H1 (cell line): ENCODE results near the gene CADM1. TPM values are rescaled to one million over a fixed set of nuclear protein-coding genes. Genes with fewer than 3 reads are reported as not detected.
A peak's percentile ranks its signal among the peaks of the same experiment; 100 is the strongest.

Experiments
- CTCF ChIA-PET: fragments of 300-600 bp; sonication (Branson Sonifier 250); formaldehyde crosslinking; loops from one replicate; lab custom pipeline; 2021; ENCODE audit not compliant: partially characterized antibody; lab: Charles Lee
- POLR2A ChIA-PET: fragments of 300-600 bp; sonication (Branson Sonifier 250); formaldehyde crosslinking; loops from one replicate; lab custom pipeline; 2021; ENCODE audit warnings: inconsistent platforms; ENCODE audit not compliant: partially characterized antibody; lab: Charles Lee
- DNase-seq, 2 experiments: peaks; one replicate each; pipeline versions ENCODE4 v3.0.0 to v3.0.0-alpha.2; 2010 to 2022; ENCODE audit warnings: low spot score in 2 of 2, low read depth in 1 of 2, mixed read lengths in 1 of 2
- FAIRE-seq: peaks from 2 replicates; lab custom pipeline; 2011; peaks lifted over from hg19 to GRCh38; lab: Jason Lieb, UNC
- H2AFZ ChIP-seq: 2 replicates; pipeline ENCODE4 v1.8.1; 2012; ENCODE audit warnings: low read length, inconsistent platforms
- H2AK5ac ChIP-seq: 2 replicates; pipeline ENCODE4 v1.6.1; 2013; ENCODE audit warnings: low read depth, low read length
- H2BK120ac ChIP-seq: replicated peaks from 2 replicates; pipeline ENCODE3; 2013; ENCODE audit warnings: low read depth, low read length, inconsistent platforms
- H2BK12ac ChIP-seq: 2 replicates; pipeline ENCODE4 v1.6.1; 2013; ENCODE audit warnings: low read depth, low read length
- H2BK15ac ChIP-seq: 2 replicates; pipeline ENCODE4 v1.6.1; 2013; ENCODE audit warnings: low read length
- H2BK20ac ChIP-seq: 2 replicates; pipeline ENCODE4 v1.6.1; 2013; ENCODE audit warnings: low read length
- H2BK5ac ChIP-seq: 2 replicates; pipeline ENCODE4 v1.6.1; 2013; ENCODE audit warnings: low read depth, low read length
- H3K14ac ChIP-seq: 2 replicates; pipeline ENCODE4 v1.6.1; 2013; ENCODE audit warnings: inconsistent platforms; ENCODE audit not compliant: insufficient read length
- H3K18ac ChIP-seq: 2 replicates; pipeline ENCODE4 v1.6.1; 2013; ENCODE audit warnings: low read length; ENCODE audit errors: extremely low read depth
- H3K23ac ChIP-seq: 2 replicates; pipeline ENCODE4 v1.6.1; 2013; ENCODE audit warnings: inconsistent platforms; ENCODE audit not compliant: insufficient read length
- H3K23me2 ChIP-seq: 2 replicates; pipeline ENCODE4 v1.6.1; 2013; ENCODE audit warnings: low read depth, low read length
- H3K27ac ChIP-seq: 2 replicates; pipeline ENCODE4 v1.6.1; 2011; ENCODE audit warnings: low read depth, low read length, inconsistent platforms
- H3K27me3 ChIP-seq, 4 experiments: replicated peaks in 1 of 4; 1 replicate in 1 of 4; 2 replicates in 3 of 4; pipeline versions ENCODE4 v1.6.1 to v1.8.1; 2011 to 2013; ENCODE audit warnings: low read length in 3 of 4, mild to moderate bottlenecking in 3 of 4, inconsistent platforms in 2 of 4, mixed read lengths in 2 of 4, moderate library complexity in 1 of 4; ENCODE audit not compliant: control insufficient read depth in 3 of 4, insufficient read depth in 3 of 4; ENCODE audit errors: extremely low read depth in 1 of 4
- H3K36me3 ChIP-seq, 4 experiments: 2 replicates each; pipeline versions ENCODE4 v1.6.1 to v1.8.1; 2011 to 2013; ENCODE audit warnings: mild to moderate bottlenecking in 4 of 4, low read length in 3 of 4, moderate library complexity in 2 of 4, control low read depth in 1 of 4, inconsistent platforms in 1 of 4; ENCODE audit not compliant: insufficient read depth in 4 of 4, control insufficient read depth in 2 of 4
- H3K4ac ChIP-seq: replicated peaks from 2 replicates; pipeline ENCODE3; 2013; ENCODE audit warnings: low read length, low read depth, mixed read lengths, inconsistent platforms; ENCODE audit not compliant: insufficient read length
- H3K4me1 ChIP-seq, 4 experiments: replicated peaks in 1 of 4; 1 replicate in 1 of 4; 2 replicates in 3 of 4; pipeline versions ENCODE4 v1.6.1 to v1.8.1; 2011 to 2013; ENCODE audit warnings: low read length in 3 of 4, inconsistent platforms in 2 of 4, mixed read lengths in 1 of 4; ENCODE audit not compliant: insufficient read depth in 4 of 4, control insufficient read depth in 3 of 4
- H3K4me2 ChIP-seq, 2 experiments: 2 replicates each; pipeline versions ENCODE4 v1.6.1 to v1.8.1; 2011 to 2013; ENCODE audit warnings: low read depth in 2 of 2, low read length in 2 of 2, control low read depth in 1 of 2, inconsistent platforms in 1 of 2, mild to moderate bottlenecking in 1 of 2; ENCODE audit not compliant: insufficient read depth in 1 of 2
- H3K4me3 ChIP-seq, 4 experiments: fragments of 200-600, 300-600 bp in 1 of 4; sonication (generic), shearing (Covaris generic), sonication (Bioruptor Twin) in 1 of 4; 2 replicates each; pipeline versions ENCODE4 v1.5.1 to v1.8.1; 2011 to 2016; ENCODE audit warnings: low read length in 4 of 4, low read depth in 3 of 4, control low read depth in 2 of 4, inconsistent platforms in 2 of 4, mild to moderate bottlenecking in 2 of 4, mixed read lengths in 1 of 4, moderate library complexity in 1 of 4; ENCODE audit not compliant: insufficient read depth in 2 of 4; ENCODE audit errors: extremely low read depth in 1 of 4
- H3K56ac ChIP-seq: replicated peaks from 2 replicates; pipeline ENCODE3; 2013; ENCODE audit warnings: low read depth, mild to moderate bottlenecking, mixed read lengths, low read length, inconsistent platforms; ENCODE audit not compliant: insufficient read length
- H3K79me1 ChIP-seq: 2 replicates; pipeline ENCODE4 v1.6.1; 2013; ENCODE audit warnings: low read depth, low read length, control low read depth
- H3K79me2 ChIP-seq, 2 experiments: 2 replicates each; pipeline versions ENCODE4 v1.6.1 to v1.8.1; 2012 to 2013; ENCODE audit warnings: low read length in 2 of 2, mild to moderate bottlenecking in 2 of 2, inconsistent platforms in 1 of 2; ENCODE audit not compliant: insufficient read depth in 2 of 2, control insufficient read depth in 1 of 2
- H3K9ac ChIP-seq, 4 experiments: replicated peaks in 1 of 4; 1 replicate in 1 of 4; 2 replicates in 3 of 4; pipeline versions ENCODE4 v1.6.1 to v1.8.1; 2011 to 2013; ENCODE audit warnings: low read depth in 3 of 4, low read length in 3 of 4, control low read depth in 2 of 4, mild to moderate bottlenecking in 2 of 4, moderate library complexity in 2 of 4, inconsistent platforms in 1 of 4; ENCODE audit errors: extremely low read depth in 1 of 4
- H3K9me3 ChIP-seq, 2 experiments: 2 replicates each; pipeline versions ENCODE4 v1.6.1 to v1.8.1; 2012 to 2013; ENCODE audit warnings: mild to moderate bottlenecking in 2 of 2, moderate library complexity in 2 of 2, control low read depth in 1 of 2, inconsistent platforms in 1 of 2, low read depth in 1 of 2, low read length in 1 of 2, mixed read lengths in 1 of 2; ENCODE audit not compliant: insufficient read depth in 2 of 2
- H4K20me1 ChIP-seq, 2 experiments: replicated peaks in 1 of 2; 2 replicates each; pipeline versions ENCODE3 to v1.8.1; 2011 to 2013; ENCODE audit warnings: inconsistent platforms in 2 of 2, low read length in 2 of 2, mild to moderate bottlenecking in 1 of 2; ENCODE audit not compliant: insufficient read depth in 2 of 2, control insufficient read depth in 1 of 2
- H4K5ac ChIP-seq: 2 replicates; pipeline ENCODE4 v1.6.1; 2013; ENCODE audit warnings: low read length, low read depth, mixed read lengths, inconsistent platforms; ENCODE audit not compliant: insufficient read length
- H4K8ac ChIP-seq: 2 replicates; pipeline ENCODE4 v1.8.0; 2013; ENCODE audit warnings: mild to moderate bottlenecking, moderate library complexity, low read length, inconsistent platforms; ENCODE audit not compliant: insufficient read depth; ENCODE audit errors: extremely low read depth
- H4K91ac ChIP-seq: replicated peaks from 2 replicates; pipeline ENCODE3; 2013; ENCODE audit warnings: low read length, mixed read lengths, inconsistent platforms; ENCODE audit not compliant: insufficient read length
- ATF3 ChIP-seq: IDR thresholded peaks from 2 replicates; pipeline ENCODE4 v1.6.1; 2011; ENCODE audit warnings: low read depth, mild to moderate bottlenecking, low read length; ENCODE audit not compliant: insufficient read depth
- CBX8 ChIP-seq: fragments of 300-800, 300-1000 bp; sonication (generic); IDR thresholded peaks from 2 replicates; pipeline ENCODE4 v1.7.1; 2016; ENCODE audit warnings: low read depth, low read length, borderline replicate concordance
- CEBPB ChIP-seq: IDR thresholded peaks from 2 replicates; pipeline ENCODE4 v1.6.1; 2012; ENCODE audit warnings: low read depth, low read length
- CTBP2 ChIP-seq: IDR thresholded peaks from 2 replicates; pipeline ENCODE4 v1.7.0; 2011; ENCODE audit warnings: borderline replicate concordance, mild to moderate bottlenecking, moderate library complexity, mixed read lengths, low read length; ENCODE audit not compliant: insufficient read depth, insufficient read length
- EP300 ChIP-seq, 2 experiments: IDR thresholded peaks; 1 replicate in 1 of 2; 2 replicates in 1 of 2; pipeline ENCODE4 v1.6.1; 2011 to 2012; ENCODE audit warnings: low read depth in 2 of 2, low read length in 2 of 2, mild to moderate bottlenecking in 2 of 2, borderline replicate concordance in 1 of 2, inconsistent platforms in 1 of 2, moderate library complexity in 1 of 2
- JUND ChIP-seq: IDR thresholded peaks from 2 replicates; pipeline ENCODE4 v1.6.1; 2011; ENCODE audit warnings: mild to moderate bottlenecking, improper control_type of control experiment, low read length
- KDM1A ChIP-seq: fragments of 200-600, 300-600 bp; sonication (generic); IDR thresholded peaks from 2 replicates; pipeline ENCODE4 v1.7.1; 2016; ENCODE audit warnings: mild to moderate bottlenecking, low read length, borderline replicate concordance
- MAFK ChIP-seq: IDR thresholded peaks from 2 replicates; pipeline ENCODE4 v1.6.1; 2012; ENCODE audit warnings: low read depth, mild to moderate bottlenecking, improper control_type of control experiment, low read length
- RFX5 ChIP-seq: IDR thresholded peaks from 2 replicates; pipeline ENCODE4 v1.6.1; 2011; ENCODE audit warnings: low read depth, low read length, improper control_type of control experiment, borderline replicate concordance
- SIN3A ChIP-seq, 2 experiments: IDR thresholded peaks in 1 of 2; conservative IDR thresholded peaks in 1 of 2; 2 replicates each; pipeline ENCODE4 v1.6.1; 2011 to 2012; ENCODE audit warnings: low read length in 2 of 2, improper control_type of control experiment in 1 of 2, low read depth in 1 of 2, mild to moderate bottlenecking in 1 of 2
- TAF1 ChIP-seq: IDR thresholded peaks from 2 replicates; pipeline ENCODE4 v1.6.1; 2011; ENCODE audit warnings: mild to moderate bottlenecking, low read depth, low read length
- TAF7 ChIP-seq: optimal IDR thresholded peaks from 2 replicates; pipeline ENCODE3; 2011; ENCODE audit warnings: low read depth, mild to moderate bottlenecking, inconsistent platforms, low read length, moderate library complexity, borderline replicate concordance
- TBP ChIP-seq: IDR thresholded peaks from 2 replicates; pipeline ENCODE4 v1.6.1; 2011; ENCODE audit warnings: low read depth, low read length, improper control_type of control experiment
- WGBS, 2 experiments: shearing (Covaris generic) in 1 of 2; methylation state at CpG; one replicate each; pipeline versions ENCODE4 v1.1.6 to v1.1.7; 2013 to 2015; ENCODE audit warnings: low lambda C conversion rate in 2 of 2, mixed read lengths in 2 of 2, inconsistent platforms in 1 of 2, low coverage in 1 of 2, missing lambda C conversion rate in 1 of 2; ENCODE audit not compliant: insufficient replicate concordance in 2 of 2, insufficient coverage in 1 of 2, insufficient read length in 1 of 2; ENCODE audit errors: extremely low coverage in 1 of 2, missing lambda C conversion rate in 1 of 2; 5-methylcytosine and 5-hydroxymethylcytosine counted together
- polyA plus RNA-seq, 7 experiments: library from polyadenylated mRNA; depleted of rRNA in 3 of 7; stranded (reverse) in 5 of 7; unstranded in 2 of 7; fragments of >200 nt in 5 of 7; fragments of 200-250 nt in 2 of 7; gene quantifications; 1 replicate in 5 of 7; 2 replicates in 1 of 7; 4 replicates in 1 of 7; pipeline versions ENCODE4 v1.2.1 to v1.2.3, GENCODE V29; 2011 to 2013; ENCODE audit warnings: missing spikeins in 2 of 7, mixed read lengths in 2 of 7
- total RNA-seq: library from RNA; stranded (reverse); fragmentation: NEBNext Ultra II Directional; extraction: Animal tissue kit (Norgen Biotek cat#: 25700); gene quantifications from 2 replicates; pipeline ENCODE4 v1.2.1, GENCODE V29; 2021

CADM1 gene
- total and polyA plus RNA-seq, 2 of the 8 experiments (the other 6 are each of a cell fraction or from before 2014, with no cell fraction given): 8.3 to 25.3 TPM

GRCh38 chr11:115168686-115169085, 335.5 kb downstream of the CADM1 start:
- Histone ChIP-seq H3K79me1 (no peaks in the 10 kb centered on the region), H3K23me2 (no peaks in the 10 kb centered on the region), H2AFZ (no peak overlapping the region), H3K4me1 (peaks cover 9 to 18% (median 16%) of the 10 kb centered on the region in 4 experiments; a peak in 4 of 7 replicates), H3K4me3 (no peak overlapping the region), H3K56ac (no peak overlapping the region), H3K27ac (no peak overlapping the region), H2BK15ac (0 out of 2 replicates have a peak overlapping the region, but pooled peaks have one; percentile 32), H2BK12ac (peak overlapping the region; percentile 78; the same call in 1 of the 2 replicates), H3K4me2 (no peak overlapping the region), H3K18ac (no peak overlapping the region), H3K36me3 (no peaks in the 10 kb centered on the region), H4K5ac (no peak overlapping the region), H4K91ac (no peak overlapping the region), H3K4ac (no peak overlapping the region), H3K79me2 (no peaks in the 10 kb centered on the region), H3K23ac (no peak overlapping the region), H3K9me3 (no peaks in the 10 kb centered on the region), H4K8ac (no peak overlapping the region; the same call in 1 of the 2 replicates), H2BK120ac (no peak overlapping the region), H3K27me3 (no peaks in the 10 kb centered on the region), H2BK20ac (peak overlapping the region; percentile 13; the same call in 1 of the 2 replicates), H3K9ac (no peak overlapping the region), H3K14ac (no peak overlapping the region), H2AK5ac (peak overlapping the region; percentile 68; the same call in 1 of the 2 replicates), H4K20me1 (no peaks in the 10 kb centered on the region), H2BK5ac (no peak overlapping the region)
- 69% methylated on average over 4 of the region's 5 CpGs; no CpG with 5 or more reads in 1 of the 2 experiments for WGBS, 2 experiments
- no peak for FAIRE-seq
- CTCF ChIA-PET: interaction anchor here (1.0 to 3.3 kb wide), 11 partner anchors 9 to 276 kb away, joined by 3 to 17 read pairs (median 5); no protein-coding TSS in a partner anchor
- POLR2A ChIA-PET: no interaction called here
- no peak for DNase-seq
- TF ChIP-seq TBP: no peak
- TF ChIP-seq CBX8: no peak
- no peak for TF ChIP-seq CEBPB
- TF ChIP-seq CTBP2: no peak
- TF ChIP-seq JUND: no peak
- no peak for TF ChIP-seq RFX5
- TF ChIP-seq TAF7: no peak
- no peak for TF ChIP-seq ATF3
- no peak for TF ChIP-seq EP300 (IDR thresholded peaks at IDR 0.05; ENCODE audit: borderline replicate concordance in 1 of 2, low read depth in 2 of 2, low read length in 2 of 2)
- no peak for TF ChIP-seq SIN3A (conservative IDR thresholded peaks at IDR 0.05 in 1 of 2, IDR thresholded peaks at IDR 0.05 in 1 of 2; ENCODE audit: low read depth in 1 of 2, low read length in 2 of 2)
- no peak for TF ChIP-seq KDM1A
- TF ChIP-seq MAFK: no peak
- no peak for TF ChIP-seq TAF1
